Measurements from ENCODE around the gene ITPA.

- TF ChIP-seq, protein P1, sequence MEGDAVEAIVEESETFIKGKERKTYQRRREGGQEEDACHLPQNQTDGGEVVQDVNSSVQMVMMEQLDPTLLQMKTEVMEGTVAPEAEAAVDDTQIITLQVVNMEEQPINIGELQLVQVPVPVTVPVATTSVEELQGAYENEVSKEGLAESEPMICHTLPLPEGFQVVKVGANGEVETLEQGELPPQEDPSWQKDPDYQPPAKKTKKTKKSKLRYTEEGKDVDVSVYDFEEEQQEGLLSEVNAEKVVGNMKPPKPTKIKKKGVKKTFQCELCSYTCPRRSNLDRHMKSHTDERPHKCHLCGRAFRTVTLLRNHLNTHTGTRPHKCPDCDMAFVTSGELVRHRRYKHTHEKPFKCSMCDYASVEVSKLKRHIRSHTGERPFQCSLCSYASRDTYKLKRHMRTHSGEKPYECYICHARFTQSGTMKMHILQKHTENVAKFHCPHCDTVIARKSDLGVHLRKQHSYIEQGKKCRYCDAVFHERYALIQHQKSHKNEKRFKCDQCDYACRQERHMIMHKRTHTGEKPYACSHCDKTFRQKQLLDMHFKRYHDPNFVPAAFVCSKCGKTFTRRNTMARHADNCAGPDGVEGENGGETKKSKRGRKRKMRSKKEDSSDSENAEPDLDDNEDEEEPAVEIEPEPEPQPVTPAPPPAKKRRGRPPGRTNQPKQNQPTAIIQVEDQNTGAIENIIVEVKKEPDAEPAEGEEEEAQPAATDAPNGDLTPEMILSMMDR (IDR thresholded peaks at IDR 0.05), result no peak
- TF ChIP-seq POLR2A (IDR thresholded peaks at IDR 0.05), result no peak
Measured at GRCh38 chr20:3174442-3175261, 34.6 kb upstream of the ITPA start.
